Neural progenitor cell (in vitro differentiated cells): ENCODE results near the gene CLTB. TPM values are rescaled to one million over a fixed set of nuclear protein-coding genes. Genes with fewer than 3 reads are reported as not detected.

Experiments
- DNase-seq: peaks from one replicate; pipeline ENCODE4 v3.0.0-alpha.2; 2016; ENCODE audit warnings: low spot score
- H2AFZ ChIP-seq: fragments of 200-600 bp; sonication (generic); replicated peaks from 2 replicates; pipeline ENCODE4 v1.6.1; 2016; ENCODE audit warnings: antibody characterized with exemption
- H3F3A ChIP-seq: fragments of 200-600 bp; sonication (generic); 2 replicates; pipeline ENCODE4 v1.6.1; 2016; ENCODE audit warnings: antibody characterized with exemption, low read depth
- H3K27ac ChIP-seq: fragments of 200-600 bp; sonication (generic); 2 replicates; pipeline ENCODE4 v1.5.1; 2016; ENCODE audit warnings: mild to moderate bottlenecking
- H3K27me3 ChIP-seq: fragments of 200-600 bp; sonication (generic); 2 replicates; pipeline ENCODE4 v1.6.1; 2016; ENCODE audit warnings: mild to moderate bottlenecking, moderate library complexity
- H3K36me3 ChIP-seq: fragments of 200-600 bp; sonication (generic); 2 replicates; pipeline ENCODE4 v1.5.1; 2016
- H3K4me1 ChIP-seq: fragments of 200-600 bp; sonication (generic); 2 replicates; pipeline ENCODE4 v1.6.1; 2016; ENCODE audit warnings: mixed run types
- H3K4me2 ChIP-seq: fragments of 200-600 bp; sonication (generic); 2 replicates; pipeline ENCODE4 v1.6.1; 2016
- H3K4me3 ChIP-seq: fragments of 200-600 bp; sonication (generic); 2 replicates; pipeline ENCODE4 v1.5.1; 2016
- H3K79me2 ChIP-seq: fragments of 200-600 bp; sonication (generic); 2 replicates; pipeline ENCODE4 v1.6.1; 2016; ENCODE audit warnings: low read depth
- H3K9ac ChIP-seq: fragments of 200-600 bp; sonication (generic); 2 replicates; pipeline ENCODE4 v1.6.1; 2016
- H3K9me3 ChIP-seq: fragments of 200-600 bp; sonication (generic); 2 replicates; pipeline ENCODE4 v1.5.1; 2016; ENCODE audit warnings: low read depth
- H4K20me1 ChIP-seq: fragments of 200-600 bp; sonication (generic); 2 replicates; pipeline ENCODE4 v1.6.1; 2016; ENCODE audit warnings: low read depth
- H3K27ac Mint-ChIP-seq: 3 replicates; pipeline ENCODE4 v1.8.0; 2021; ENCODE audit warnings: mixed read lengths
- H3K27me3 Mint-ChIP-seq: 2 replicates; pipeline ENCODE4 v1.8.0; 2022; ENCODE audit warnings: low read depth, mild to moderate bottlenecking, inconsistent platforms, moderate library complexity, mixed read lengths; ENCODE audit not compliant: insufficient read depth
- H3K36me3 Mint-ChIP-seq: 3 replicates; pipeline ENCODE4 v1.8.0; 2021; ENCODE audit warnings: mixed read lengths
- H3K4me1 Mint-ChIP-seq: 3 replicates; pipeline ENCODE4 v1.8.0; 2021; ENCODE audit warnings: mixed read lengths
- H3K4me3 Mint-ChIP-seq: 3 replicates; pipeline ENCODE4 v1.8.0; 2021; ENCODE audit warnings: mild to moderate bottlenecking, moderate library complexity, mixed read lengths
- H3K9me3 Mint-ChIP-seq: 3 replicates; pipeline ENCODE4 v1.8.0; 2020; ENCODE audit warnings: mixed read lengths
- CTCF ChIP-seq: fragments of 200-600 bp; sonication (generic); IDR thresholded peaks from 2 replicates; pipeline ENCODE4 v1.5.1; 2017; ENCODE audit warnings: antibody characterized with exemption, mild to moderate bottlenecking
- EZH2 ChIP-seq: fragments of 200-600 bp; sonication (generic); IDR thresholded peaks from 2 replicates; pipeline ENCODE4 v1.6.1; 2017; ENCODE audit warnings: antibody characterized with exemption, mild to moderate bottlenecking, moderate library complexity
- EZH2phosphoT487 ChIP-seq: fragments of 200-600 bp; sonication (generic); IDR thresholded peaks from 2 replicates; pipeline ENCODE4 v1.6.1; 2017; ENCODE audit warnings: antibody characterized with exemption
- total RNA-seq: library from RNA; depleted of rRNA; stranded (reverse); fragments of >200 nt; gene quantifications from 2 replicates; pipeline ENCODE4 v1.2.3, GENCODE V29; 2015; ENCODE audit warnings: low replicate concordance

The CLTB gene
- total RNA-seq, 1 donor from 2014 or later, result 12.6 TPM

GRCh38 chr5:176447978-176448608, 31.8 kb upstream of the CLTB start, which contains the start of gene FAF2:
Gene FAF2, plus strand, starts transcription at chr5:176448385. Its CDS starts 23 bp downstream, at chr5:176448408.
- Histone ChIP-seq H2AFZ (peak within 1 kb of the TSS; percentile 84), H3K36me3 (peaks cover 5% of the 10 kb centered on the region), H3F3A (peaks cover 14% of the 10 kb centered on the region), H3K4me2 (peak within 1 kb of the TSS; percentile 95), H3K9me3 (no peaks in the 10 kb centered on the region), H3K4me1 (peaks cover 14% of the 10 kb centered on the region), H3K27ac (peak within 1 kb of the TSS; percentile 90), H4K20me1 (peaks cover 19% of the 10 kb centered on the region), H3K4me3 (peak within 1 kb of the TSS; percentile 95), H3K9ac (peak within 1 kb of the TSS; percentile 98), H3K79me2 (peaks cover 60% of the 10 kb centered on the region), H3K27me3 (no peaks in the 10 kb centered on the region)
- Mint-ChIP-seq H3K36me3 (peaks cover 2% of the 10 kb centered on the region), H3K4me3 (peak within 1 kb of the TSS; percentile 99), H3K9me3 (no peaks in the 10 kb centered on the region), H3K27ac (peak within 1 kb of the TSS; percentile 100), H3K4me1 (peaks cover 8% of the 10 kb centered on the region), H3K27me3 (peaks cover 4% of the 10 kb centered on the region)
- DNase-seq, result peak; percentile 99
- TF ChIP-seq CTCF (peak; percentile 99), EZH2phosphoT487 (no peak), EZH2 (no peak)

DNA sequence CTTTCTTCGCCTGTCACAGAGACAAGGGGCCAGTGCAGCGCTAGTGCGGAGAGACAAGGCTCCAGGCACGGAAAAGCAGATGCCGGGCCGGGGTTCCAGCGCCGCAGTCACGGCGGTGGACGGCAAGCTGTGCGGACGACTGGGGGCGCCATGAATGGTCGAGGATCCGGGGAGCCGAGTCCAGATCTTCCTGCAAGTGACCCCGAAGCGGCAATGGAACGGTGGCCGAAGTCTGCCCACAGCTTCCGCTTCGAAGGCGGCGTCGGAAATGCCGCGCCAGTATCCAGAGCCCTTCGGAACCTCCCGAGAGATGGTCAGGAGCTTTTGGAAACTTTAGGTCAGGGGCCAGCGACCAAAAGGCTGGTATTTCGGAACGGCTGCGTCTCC, 31.2 kb upstream of the CLTB start:
- peaks cover 14% of the 10 kb centered on the region for H3F3A ChIP-seq
- H3K36me3 ChIP-seq, result peaks cover under 1% of the 10 kb centered on the region
- peak overlapping the region; percentile 67 for H3K4me3 ChIP-seq
- peaks cover 4% of the 10 kb centered on the region for H3K27me3 Mint-ChIP-seq
- DNase-seq, result no peak
- H4K20me1 ChIP-seq, result peaks cover 18% of the 10 kb centered on the region
- H3K4me1 ChIP-seq, result peaks cover 14% of the 10 kb centered on the region
- H3K27ac Mint-ChIP-seq, result peak overlapping the region; percentile 100
- peaks cover 8% of the 10 kb centered on the region for H3K4me1 Mint-ChIP-seq
- peak overlapping the region; percentile 90 for H3K27ac ChIP-seq
- no peaks in the 10 kb centered on the region for H3K9me3 Mint-ChIP-seq
- peak overlapping the region; percentile 84 for H2AFZ ChIP-seq
- peak; percentile 26 for TF ChIP-seq EZH2
- no peak for TF ChIP-seq CTCF
- no peak for TF ChIP-seq EZH2phosphoT487
- no peaks in the 10 kb centered on the region for H3K27me3 ChIP-seq
- H3K79me2 ChIP-seq, result peaks cover 55% of the 10 kb centered on the region
- H3K9ac ChIP-seq, result peak overlapping the region; percentile 78
- H3K4me3 Mint-ChIP-seq, result peak overlapping the region; percentile 99
- peak overlapping the region; percentile 93 for H3K4me2 ChIP-seq
- no peaks in the 10 kb centered on the region for H3K9me3 ChIP-seq
- H3K36me3 Mint-ChIP-seq, result no peaks in the 10 kb centered on the region

DNA sequence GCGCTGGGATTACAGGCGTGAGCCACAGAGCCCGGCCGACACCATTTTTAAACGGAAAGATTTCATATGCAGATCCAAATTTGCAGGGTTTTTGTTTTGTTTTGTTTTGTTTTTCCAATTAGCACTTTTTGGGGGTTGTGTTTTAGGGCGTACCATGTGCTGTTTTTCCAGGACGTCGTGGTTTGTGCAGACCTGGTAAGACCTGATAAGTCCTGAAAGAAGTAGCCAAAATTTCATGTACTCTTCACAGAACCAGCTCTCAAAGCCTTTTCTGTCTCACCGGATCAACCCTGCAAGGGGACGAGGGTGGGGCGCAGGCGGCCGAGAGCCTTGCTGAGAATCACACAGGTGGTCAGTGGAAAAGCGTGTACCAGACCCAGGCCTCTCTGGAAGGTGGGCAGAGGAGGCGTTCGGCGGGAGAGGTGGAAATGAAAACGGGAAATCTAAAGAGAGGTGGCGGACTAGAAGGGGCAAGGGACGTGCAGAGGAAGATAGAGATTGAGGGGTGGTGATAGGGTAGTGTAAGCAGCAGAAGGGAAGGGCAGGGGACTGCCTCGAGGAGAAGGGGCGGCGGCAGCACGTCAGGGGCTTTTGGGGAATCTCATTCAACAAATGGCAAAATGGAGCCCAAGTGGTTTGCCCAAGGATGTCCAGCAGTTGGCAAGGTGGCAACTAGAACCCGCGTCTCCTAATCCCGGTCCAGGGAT, 30.7 kb upstream of the CLTB start:
- H3K27me3 Mint-ChIP-seq, result peaks cover 4% of the 10 kb centered on the region
- TF ChIP-seq EZH2phosphoT487, result no peak
- no peak for TF ChIP-seq EZH2
- no peak for TF ChIP-seq CTCF
- H3K4me3 ChIP-seq, result peak overlapping the region; percentile 67
- peak overlapping the region; percentile 78 for H3K9ac ChIP-seq
- H2AFZ ChIP-seq, result peak overlapping the region; percentile 84
- H3K36me3 Mint-ChIP-seq, result no peaks in the 10 kb centered on the region
- H3K4me3 Mint-ChIP-seq, result peak overlapping the region; percentile 99
- no peaks in the 10 kb centered on the region for H3K9me3 Mint-ChIP-seq
- H3K79me2 ChIP-seq, result peaks cover 50% of the 10 kb centered on the region
- H3K9me3 ChIP-seq, result no peaks in the 10 kb centered on the region
- peak overlapping the region; percentile 90 for H3K27ac ChIP-seq
- no peaks in the 10 kb centered on the region for H3K36me3 ChIP-seq
- peaks cover 12% of the 10 kb centered on the region for H3K4me1 Mint-ChIP-seq
- no peaks in the 10 kb centered on the region for H3K27me3 ChIP-seq
- peak; percentile 41 for DNase-seq
- H3K4me1 ChIP-seq, result peaks cover 18% of the 10 kb centered on the region
- peak overlapping the region; percentile 93 for H3K4me2 ChIP-seq
- H4K20me1 ChIP-seq, result peaks cover 12% of the 10 kb centered on the region
- H3F3A ChIP-seq, result peaks cover 18% of the 10 kb centered on the region
- peak overlapping the region; percentile 100 for H3K27ac Mint-ChIP-seq
